ENCODE data around the gene SLC18A2.
"Not testable (repeated sequence)": the region's sequence is repeated elsewhere in the genome, so short reads cannot be mapped to it uniquely, and the experiment has no call there.

The SLC18A2 gene

DNA sequence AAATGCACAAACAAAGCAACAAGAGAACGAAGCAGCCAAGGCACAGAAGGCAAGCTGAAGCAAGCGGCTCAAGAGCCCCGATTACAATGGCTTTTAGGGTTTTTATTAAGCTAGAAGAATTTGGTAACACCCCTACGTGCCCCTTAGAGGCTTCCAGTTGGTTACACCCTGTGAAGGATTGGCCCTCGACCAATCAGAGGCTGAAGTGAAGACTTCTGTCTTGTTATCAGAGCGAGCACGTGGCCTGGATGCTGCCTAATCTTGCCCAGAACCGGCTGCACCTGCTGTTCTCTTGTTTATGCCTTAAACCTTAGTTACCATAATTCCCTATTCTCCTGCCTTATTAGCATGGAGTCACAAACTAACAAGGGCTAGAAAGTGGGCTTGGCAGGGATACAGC is 22.3 kb upstream of the SLC18A2 start:
- no peaks in the 10 kb centered on the region for H3K4me1 ChIP-seq (ENCODE audit: control insufficient read depth, insufficient read depth, low read length)
- no peaks in the 10 kb centered on the region for H3K9me3 ChIP-seq (ENCODE audit: control insufficient read depth, insufficient read depth, low read length)
- peaks cover 42% of the 10 kb centered on the region for H3K27me3 ChIP-seq (ENCODE audit: control insufficient read depth, insufficient read depth, low read length)
- no peak overlapping the region for H3K4me3 ChIP-seq (ENCODE audit: low read depth, low read length)
- H3K36me3 ChIP-seq (ENCODE audit: control insufficient read depth, insufficient read depth, low read length), result no peaks in the 10 kb centered on the region
- H3K9ac ChIP-seq (ENCODE audit: low read depth, low read length), result no peak overlapping the region

DNA sequence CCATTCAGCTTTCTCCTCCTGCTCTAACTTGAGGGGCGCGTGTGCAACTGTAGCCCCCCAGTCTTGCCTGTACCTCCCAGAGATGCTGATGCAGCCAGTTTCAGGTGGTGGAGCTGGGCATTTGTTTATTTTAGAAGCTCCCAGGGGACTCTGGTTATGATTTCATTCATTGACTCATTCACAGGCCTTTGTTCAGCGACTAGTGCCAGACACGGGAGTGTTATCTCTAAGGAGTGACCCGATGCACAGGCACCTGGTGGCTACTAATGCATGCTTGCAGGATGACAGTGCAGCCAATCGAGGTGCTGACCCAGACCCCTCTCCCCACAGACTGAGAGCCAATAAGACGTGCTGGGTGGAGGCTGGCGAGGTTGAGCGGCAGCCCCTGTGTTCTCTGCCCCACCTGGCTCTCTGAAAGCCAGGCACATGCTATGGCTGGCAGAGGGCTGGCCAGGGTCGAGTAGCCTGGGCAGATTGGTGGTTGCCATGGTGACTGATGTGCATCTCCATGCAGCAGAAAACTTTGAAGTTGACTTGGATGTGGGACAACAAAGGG is 19.7 kb upstream of the SLC18A2 start:
- Histone ChIP-seq H3K36me3 (ENCODE audit: control insufficient read depth, insufficient read depth, low read length) (no peaks in the 10 kb centered on the region), H3K4me1 (ENCODE audit: control insufficient read depth, insufficient read depth, low read length) (no peaks in the 10 kb centered on the region), H3K27me3 (ENCODE audit: control insufficient read depth, insufficient read depth, low read length) (peaks cover 26% of the 10 kb centered on the region), H3K4me3 (ENCODE audit: low read depth, low read length) (no peak overlapping the region), H3K9me3 (ENCODE audit: control insufficient read depth, insufficient read depth, low read length) (no peaks in the 10 kb centered on the region), H3K9ac (ENCODE audit: low read depth, low read length) (no peak overlapping the region)

DNA sequence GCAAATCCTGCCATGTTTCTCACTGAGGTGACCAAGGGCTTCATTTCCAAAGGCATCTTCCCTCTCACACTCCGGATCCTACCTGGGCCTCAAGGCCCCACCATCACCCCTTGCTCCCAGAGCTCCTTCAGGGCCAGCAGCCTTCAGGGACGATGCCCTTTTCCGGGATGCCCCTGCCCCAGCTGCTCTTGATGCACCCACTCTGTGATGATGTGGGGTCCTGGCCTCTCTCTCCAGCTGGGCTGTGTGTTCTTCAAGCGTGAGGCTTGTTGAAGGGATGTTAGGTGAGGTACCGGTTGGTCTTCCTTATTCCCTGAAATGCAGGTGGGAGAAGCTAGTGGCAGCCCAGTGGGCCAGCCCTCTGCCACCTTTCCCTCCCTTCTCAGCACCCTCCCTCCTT is 18.4 kb upstream of the SLC18A2 start:
- peaks cover 16% of the 10 kb centered on the region for H3K27me3 ChIP-seq (ENCODE audit: control insufficient read depth, insufficient read depth, low read length)
- no peak overlapping the region for H3K9ac ChIP-seq (ENCODE audit: low read depth, low read length)
- no peaks in the 10 kb centered on the region for H3K9me3 ChIP-seq (ENCODE audit: control insufficient read depth, insufficient read depth, low read length)
- no peaks in the 10 kb centered on the region for H3K4me1 ChIP-seq (ENCODE audit: control insufficient read depth, insufficient read depth, low read length)
- H3K36me3 ChIP-seq (ENCODE audit: control insufficient read depth, insufficient read depth, low read length), result no peaks in the 10 kb centered on the region
- no peak overlapping the region for H3K4me3 ChIP-seq (ENCODE audit: low read depth, low read length)

DNA sequence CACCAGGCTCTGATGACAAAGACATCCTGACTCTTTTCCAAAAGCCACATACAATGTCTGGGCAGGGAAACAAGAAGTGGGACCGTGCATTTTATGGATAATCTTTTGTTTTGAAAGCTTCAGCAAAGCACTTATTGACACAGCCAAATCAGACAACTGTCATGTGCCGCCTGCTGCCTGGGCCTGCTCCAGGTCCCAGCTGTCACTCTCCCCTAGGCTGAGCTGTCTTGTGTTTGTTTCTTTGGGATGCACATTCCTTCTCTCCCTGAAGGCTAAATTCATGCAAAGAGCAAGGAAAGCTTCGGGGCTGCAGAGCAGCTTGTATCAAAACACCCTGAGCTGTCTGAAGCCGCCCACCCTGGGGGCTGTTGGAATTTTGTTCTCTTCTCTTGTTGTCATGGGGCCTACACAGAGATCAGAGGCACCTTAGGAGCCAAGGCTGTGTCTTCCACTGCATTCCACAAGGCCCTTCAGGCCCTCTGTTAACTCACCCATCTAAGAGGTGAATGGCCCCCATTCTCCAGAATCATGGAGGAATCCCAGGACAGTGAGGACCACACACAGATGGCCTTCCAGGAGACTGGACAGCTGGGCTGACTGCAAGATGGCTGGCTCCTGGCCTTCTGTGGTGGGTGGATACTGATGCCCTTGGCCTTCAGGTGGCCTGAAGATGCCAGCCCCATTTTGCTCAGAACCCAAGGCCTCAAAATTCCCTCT is 17.8 kb upstream of the SLC18A2 start:
- Histone ChIP-seq H3K4me1 (ENCODE audit: control insufficient read depth, insufficient read depth, low read length) (no peaks in the 10 kb centered on the region), H3K36me3 (ENCODE audit: control insufficient read depth, insufficient read depth, low read length) (no peaks in the 10 kb centered on the region), H3K4me3 (ENCODE audit: low read depth, low read length) (no peak overlapping the region), H3K9ac (ENCODE audit: low read depth, low read length) (no peak overlapping the region), H3K27me3 (ENCODE audit: control insufficient read depth, insufficient read depth, low read length) (peaks cover 10% of the 10 kb centered on the region), H3K9me3 (ENCODE audit: control insufficient read depth, insufficient read depth, low read length) (no peaks in the 10 kb centered on the region)

DNA sequence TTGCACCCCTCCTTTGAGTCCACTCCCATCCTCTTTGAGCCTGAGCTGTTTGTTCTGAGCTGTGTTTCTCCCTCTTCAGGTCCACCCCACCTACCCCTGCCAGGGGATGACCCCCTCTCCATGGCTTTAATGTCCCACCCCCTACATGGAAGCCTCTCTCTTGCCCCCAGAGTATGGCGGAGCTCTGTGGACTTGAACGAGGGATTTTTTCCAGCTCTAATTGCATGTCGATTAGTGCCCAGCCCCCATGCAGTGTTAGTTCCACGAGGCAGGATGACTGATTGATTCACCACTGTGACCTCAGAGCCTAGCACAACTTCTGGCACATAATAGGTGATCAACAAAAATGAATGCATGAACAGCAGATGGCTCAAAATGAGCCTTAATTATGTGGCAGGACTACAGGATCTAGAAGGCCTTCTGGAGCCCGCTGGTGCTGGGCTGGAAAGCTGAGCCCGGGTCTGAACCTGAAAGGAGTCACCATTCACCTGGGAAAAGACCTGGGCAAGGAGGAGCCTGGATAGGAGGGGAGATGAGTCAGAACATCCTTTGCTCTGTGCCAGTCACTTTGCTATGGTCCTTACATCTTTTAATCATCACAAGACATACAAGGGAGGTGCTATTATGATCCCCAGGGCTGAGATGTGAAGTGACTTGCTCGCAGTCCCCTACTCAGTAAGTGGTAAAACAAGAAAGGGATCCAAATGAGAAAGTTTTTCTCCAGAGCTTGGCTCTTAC is 17.1 kb upstream of the SLC18A2 start:
- no peak overlapping the region for H3K4me3 ChIP-seq (ENCODE audit: low read depth, low read length)
- no peak overlapping the region for H3K9ac ChIP-seq (ENCODE audit: low read depth, low read length)
- no peaks in the 10 kb centered on the region for H3K9me3 ChIP-seq (ENCODE audit: control insufficient read depth, insufficient read depth, low read length)
- no peaks in the 10 kb centered on the region for H3K36me3 ChIP-seq (ENCODE audit: control insufficient read depth, insufficient read depth, low read length)
- H3K4me1 ChIP-seq (ENCODE audit: control insufficient read depth, insufficient read depth, low read length), result no peaks in the 10 kb centered on the region
- H3K27me3 ChIP-seq (ENCODE audit: control insufficient read depth, insufficient read depth, low read length), result peaks cover 3% of the 10 kb centered on the region

DNA sequence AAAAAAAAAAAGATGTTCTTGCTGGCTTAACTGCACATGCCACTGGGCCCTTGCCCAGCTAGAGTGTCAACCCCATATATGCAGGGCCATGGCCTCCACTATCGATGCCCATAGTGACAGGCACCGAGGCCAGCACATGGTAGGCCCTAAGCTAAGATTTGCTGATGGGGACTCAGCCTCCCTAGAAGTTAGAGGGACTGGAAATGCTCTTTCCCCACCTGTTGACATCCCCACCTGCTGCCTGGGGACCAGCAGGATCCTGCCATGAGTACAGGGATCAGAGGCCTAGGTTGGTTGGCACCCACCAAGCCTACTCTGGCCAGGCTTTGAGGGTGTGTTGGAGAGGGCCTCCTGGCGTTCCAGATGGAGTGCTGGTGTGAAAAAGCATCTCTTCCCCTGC is 16.0 kb upstream of the SLC18A2 start:
- Histone ChIP-seq H3K4me3 (ENCODE audit: low read depth, low read length) (no peak overlapping the region), H3K27me3 (ENCODE audit: control insufficient read depth, insufficient read depth, low read length) (no peaks in the 10 kb centered on the region), H3K36me3 (ENCODE audit: control insufficient read depth, insufficient read depth, low read length) (no peaks in the 10 kb centered on the region), H3K9me3 (ENCODE audit: control insufficient read depth, insufficient read depth, low read length) (no peaks in the 10 kb centered on the region), H3K9ac (ENCODE audit: low read depth, low read length) (no peak overlapping the region), H3K4me1 (ENCODE audit: control insufficient read depth, insufficient read depth, low read length) (no peaks in the 10 kb centered on the region)

DNA sequence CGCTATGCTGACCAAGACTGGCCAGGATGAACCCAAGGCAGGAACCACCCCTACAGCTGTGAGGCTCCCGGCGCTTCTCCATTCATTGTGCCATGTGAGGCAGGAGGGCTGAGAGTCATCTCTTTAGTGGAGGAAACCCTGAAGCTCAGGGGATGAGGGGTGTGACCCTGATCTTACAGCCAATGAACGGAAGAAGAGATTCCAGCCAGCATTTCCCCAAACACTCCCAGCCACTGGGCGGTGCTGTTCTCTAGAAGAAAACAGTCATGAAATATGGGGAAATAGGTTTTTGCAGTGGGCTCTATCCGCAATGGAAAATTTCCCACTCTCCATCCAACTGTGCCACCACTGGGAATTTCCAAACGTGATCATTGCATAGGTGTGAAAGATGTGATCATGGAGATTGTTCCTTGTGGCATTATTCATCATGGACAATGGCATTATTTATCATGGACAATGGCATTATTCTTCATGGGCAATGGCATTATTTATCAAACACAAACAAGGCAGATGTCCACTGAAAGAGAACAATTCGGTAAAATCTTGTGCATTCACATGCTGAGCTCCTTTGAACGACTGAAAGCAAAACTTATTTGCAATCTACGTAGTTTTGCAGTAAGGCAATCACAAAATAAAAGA is 14.0 kb upstream of the SLC18A2 start:
- H3K27me3 ChIP-seq (ENCODE audit: control insufficient read depth, insufficient read depth, low read length), result no peaks in the 10 kb centered on the region

DNA sequence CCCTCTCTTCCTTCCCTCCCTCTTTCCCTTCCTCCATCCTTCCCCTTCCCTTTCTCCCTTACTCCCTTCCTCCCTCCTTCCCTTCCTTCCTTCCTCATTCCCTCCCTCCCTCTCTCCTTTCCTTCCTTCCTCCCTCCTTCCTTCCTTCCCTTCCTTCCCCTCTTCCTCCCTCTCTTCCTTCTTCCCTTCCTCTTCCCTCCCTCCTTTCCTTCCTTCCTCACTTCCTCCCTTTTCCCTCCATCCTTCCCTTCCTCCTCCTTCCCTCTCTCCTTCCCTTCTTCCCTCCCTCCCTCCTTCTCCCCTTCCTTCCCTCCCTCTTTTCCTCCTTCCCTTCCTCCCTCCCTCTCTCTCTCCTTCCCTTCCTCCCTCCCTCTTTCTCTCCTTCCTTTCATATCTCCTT is 12.7 kb upstream of the SLC18A2 start:
- Histone ChIP-seq H3K27me3 (ENCODE audit: control insufficient read depth, insufficient read depth, low read length) (no peaks in the 10 kb centered on the region), H3K9me3 (ENCODE audit: control insufficient read depth, insufficient read depth, low read length) (no peaks in the 10 kb centered on the region), H3K9ac (ENCODE audit: low read depth, low read length) (no peak overlapping the region), H3K4me1 (ENCODE audit: control insufficient read depth, insufficient read depth, low read length) (no peaks in the 10 kb centered on the region), H3K36me3 (ENCODE audit: control insufficient read depth, insufficient read depth, low read length) (no peaks in the 10 kb centered on the region), H3K4me3 (ENCODE audit: low read depth, low read length) (no peak overlapping the region)

More for the DNA sequence above, 14.0 kb upstream of the SLC18A2 start:
- Histone ChIP-seq H3K4me1 (ENCODE audit: control insufficient read depth, insufficient read depth, low read length) (no peaks in the 10 kb centered on the region), H3K9ac (ENCODE audit: low read depth, low read length) (no peak overlapping the region), H3K36me3 (ENCODE audit: control insufficient read depth, insufficient read depth, low read length) (no peaks in the 10 kb centered on the region), H3K9me3 (ENCODE audit: control insufficient read depth, insufficient read depth, low read length) (no peaks in the 10 kb centered on the region), H3K4me3 (ENCODE audit: low read depth, low read length) (no peak overlapping the region)

DNA sequence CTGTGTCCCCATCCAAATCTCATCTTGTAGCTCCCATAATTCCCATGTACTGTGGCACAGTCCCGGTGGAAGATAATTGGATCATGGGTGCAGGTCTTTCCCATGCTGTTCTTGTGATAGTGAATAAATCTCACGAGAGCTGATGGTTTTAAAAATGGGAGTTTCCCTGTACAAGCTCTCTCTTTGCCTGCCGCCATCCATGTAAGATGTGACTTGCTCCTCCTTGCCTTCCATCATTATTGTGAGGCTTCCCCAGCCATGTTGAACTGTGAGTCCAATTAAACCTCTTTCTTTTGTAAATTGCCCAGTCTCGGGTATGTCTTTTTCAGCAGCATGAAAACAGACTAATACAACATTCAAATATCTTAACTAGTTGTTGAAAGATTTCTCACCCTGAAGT is 10.8 kb upstream of the SLC18A2 start:
- H3K27me3 ChIP-seq (ENCODE audit: control insufficient read depth, insufficient read depth, low read length); H3K4me1 ChIP-seq (ENCODE audit: control insufficient read depth, insufficient read depth, low read length); H3K9me3 ChIP-seq (ENCODE audit: control insufficient read depth, insufficient read depth, low read length); H3K36me3 ChIP-seq (ENCODE audit: control insufficient read depth, insufficient read depth, low read length); H3K4me3 ChIP-seq (ENCODE audit: low read depth, low read length); H3K9ac ChIP-seq (ENCODE audit: low read depth, low read length): not testable (repeated sequence)

DNA sequence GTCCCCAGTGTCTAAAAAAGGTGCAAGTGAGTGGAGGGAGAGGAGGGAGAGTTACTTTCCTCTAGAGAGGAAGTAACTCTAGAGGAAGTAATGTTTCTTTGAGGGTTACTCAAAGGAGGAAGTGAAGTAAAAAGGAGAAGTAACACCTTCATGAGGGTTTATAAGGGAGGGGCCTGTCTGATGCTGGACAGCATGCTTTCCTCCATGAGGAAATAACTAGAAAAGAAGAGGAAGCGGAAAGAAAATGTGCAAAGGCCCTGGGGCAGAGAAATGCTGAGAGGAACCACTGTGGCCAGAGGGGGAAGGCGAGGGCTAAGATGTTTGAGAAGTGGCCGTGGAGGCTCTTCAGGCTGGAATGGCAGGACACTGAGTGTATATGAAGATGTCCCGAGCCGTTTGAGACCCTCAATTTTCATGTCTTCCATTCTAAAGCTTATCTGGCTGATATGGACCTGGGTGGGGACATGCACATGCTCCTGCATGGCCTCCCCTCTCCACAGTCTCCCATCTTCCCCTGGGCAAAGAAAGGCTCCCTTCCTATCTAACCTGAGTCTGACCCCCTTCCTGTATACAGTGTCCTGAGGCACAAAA is 3.4 kb upstream of the SLC18A2 start:
- Histone ChIP-seq H3K9ac (ENCODE audit: low read depth, low read length) (no peak overlapping the region), H3K9me3 (ENCODE audit: control insufficient read depth, insufficient read depth, low read length) (no peaks in the 10 kb centered on the region), H3K36me3 (ENCODE audit: control insufficient read depth, insufficient read depth, low read length) (peaks cover 2% of the 10 kb centered on the region), H3K4me1 (ENCODE audit: control insufficient read depth, insufficient read depth, low read length) (peaks cover 3% of the 10 kb centered on the region), H3K27me3 (ENCODE audit: control insufficient read depth, insufficient read depth, low read length) (peaks cover 9% of the 10 kb centered on the region), H3K4me3 (ENCODE audit: low read depth, low read length) (no peak overlapping the region)

DNA sequence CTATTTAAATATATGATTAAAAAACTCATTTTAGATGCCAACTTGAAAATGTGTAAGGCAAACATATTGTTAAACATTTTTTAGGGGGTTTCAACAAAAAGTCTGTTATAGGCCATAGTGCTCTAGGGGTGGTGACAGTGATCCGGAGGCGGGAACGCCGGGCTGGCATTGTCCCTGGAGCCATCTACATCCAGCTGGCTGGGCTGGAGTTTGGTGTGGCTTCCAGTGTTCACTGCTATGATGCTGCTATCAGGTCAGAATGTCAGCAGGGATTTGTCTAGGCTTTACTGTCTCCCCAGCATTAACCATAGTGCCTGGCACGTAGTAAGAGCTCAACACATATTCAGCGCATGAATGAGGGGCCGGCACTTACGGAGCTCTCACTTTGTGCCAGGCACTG is 1.9 kb upstream of the SLC18A2 start:
- H3K9me3 ChIP-seq (ENCODE audit: control insufficient read depth, insufficient read depth, low read length), result no peaks in the 10 kb centered on the region
- peaks cover 22% of the 10 kb centered on the region for H3K27me3 ChIP-seq (ENCODE audit: control insufficient read depth, insufficient read depth, low read length)
- no peak overlapping the region for H3K9ac ChIP-seq (ENCODE audit: low read depth, low read length)
- no peak overlapping the region for H3K4me3 ChIP-seq (ENCODE audit: low read depth, low read length)
- peaks cover 2% of the 10 kb centered on the region for H3K36me3 ChIP-seq (ENCODE audit: control insufficient read depth, insufficient read depth, low read length)
- H3K4me1 ChIP-seq (ENCODE audit: control insufficient read depth, insufficient read depth, low read length), result peaks cover 3% of the 10 kb centered on the region

All from iPS-15b (cell line).